8988T (cell line): ENCODE data around the gene LCOR.

Experiments
- DNase-seq: peaks from one replicate; pipeline ENCODE4 v3.0.0; 2011

The LCOR gene

GRCh38 chr10:96890580-96890979, 58.5 kb downstream of the LCOR start:
- DNase-seq: no peak

GRCh38 chr10:96891840-96892239, 59.7 kb downstream of the LCOR start:
- DNase-seq: no peak

GRCh38 chr10:96895662-96896424, 63.7 kb downstream of the LCOR start:
- no peak for DNase-seq

GRCh38 chr10:96896884-96897589, 64.9 kb downstream of the LCOR start:
- no peak for DNase-seq

GRCh38 chr10:96902117-96902516, 70.0 kb downstream of the LCOR start:
- DNase-seq: no peak

- no peak for DNase-seq
These were observed 70.7 kb downstream of the LCOR start for GRCh38 chr10:96902731-96903358.

GRCh38 chr10:96904648-96905047, 72.5 kb downstream of the LCOR start:
- no peak for DNase-seq

GRCh38 chr10:96906864-96907263, 74.8 kb downstream of the LCOR start:
- no peak for DNase-seq

GRCh38 chr10:96910488-96911395, 78.6 kb downstream of the LCOR start:
- DNase-seq: no peak

- DNase-seq: no peak
These were observed 80.3 kb downstream of the LCOR start for GRCh38 chr10:96912405-96912804.

- DNase-seq: no peak
These were observed 81.8 kb downstream of the LCOR start for GRCh38 chr10:96913906-96914305.

GRCh38 chr10:96917628-96918027, 85.5 kb downstream of the LCOR start:
- no peak for DNase-seq

GRCh38 chr10:96918214-96919002, 86.3 kb downstream of the LCOR start:
- DNase-seq: no peak

- no peak for DNase-seq
These were observed 87.8 kb downstream of the LCOR start for GRCh38 chr10:96919785-96920430.

GRCh38 chr10:96921655-96922054, 89.6 kb downstream of the LCOR start:
- DNase-seq: no peak

GRCh38 chr10:96922978-96923948, 91.2 kb downstream of the LCOR start:
- DNase-seq: no peak

GRCh38 chr10:96924861-96925260, 92.8 kb downstream of the LCOR start:
- DNase-seq: no peak

- DNase-seq: no peak
These were observed 98.4 kb downstream of the LCOR start for GRCh38 chr10:96930469-96930868.

GRCh38 chr10:96935148-96935547, 103.0 kb downstream of the LCOR start:
- DNase-seq: no peak

- DNase-seq: no peak
These were observed 103.7 kb downstream of the LCOR start for GRCh38 chr10:96935810-96936209.
